HepG2 (cell line): Measurements from ENCODE around the gene CBY1. TPM values are rescaled to one million over a fixed set of nuclear protein-coding genes. Genes with fewer than 3 reads are reported as not detected.

Experiments
- ADNP ChIP-seq: sonication (generic); formaldehyde crosslinking; IDR thresholded peaks from 2 replicates; pipeline ENCODE4 v1.4.0; 2020; ENCODE audit warnings: missing genetic modification reagents
- KDM3A ChIP-seq: IDR thresholded peaks from 2 replicates; pipeline ENCODE4 v1.6.1; 2018; ENCODE audit warnings: low read depth, missing compliant biosample characterization
- MBNL3 ChIP-seq: fragments of 250-450 bp; sonication (Bioruptor Pico); conservative IDR thresholded peaks from 2 replicates; pipeline ENCODE4 v1.8.0; 2022; ENCODE audit warnings: mild to moderate bottlenecking, inconsistent platforms
- RCOR2 ChIP-seq: IDR thresholded peaks from 2 replicates; pipeline ENCODE4 v1.6.1; 2016; ENCODE audit warnings: missing biosample characterization, missing genetic modification reagents
- SAFB2 ChIP-seq: sonication (generic); formaldehyde crosslinking; IDR thresholded peaks from 2 replicates; pipeline ENCODE4 v1.5.1; 2020; ENCODE audit warnings: missing genetic modification reagents, low read depth, mild to moderate bottlenecking, borderline replicate concordance
- SNAI1 ChIP-seq: sonication (generic); formaldehyde crosslinking; IDR thresholded peaks from 2 replicates; pipeline ENCODE4 v1.5.0; 2020; ENCODE audit warnings: mild to moderate bottlenecking, missing genetic modification reagents, borderline replicate concordance
- SP1 ChIP-seq, 2 experiments: fragments of 450-650 bp in 1 of 2; sonication (generic) in 1 of 2; formaldehyde crosslinking in 1 of 2; IDR thresholded peaks; 2 replicates each; pipeline versions ENCODE4 v1.4.0 to v1.6.1; 2016 to 2020; ENCODE audit warnings: missing genetic modification reagents in 1 of 2
- ZBTB46 ChIP-seq: sonication (generic); formaldehyde crosslinking; IDR thresholded peaks from 2 replicates; pipeline ENCODE4 v1.4.0; 2020; ENCODE audit warnings: mild to moderate bottlenecking, missing genetic modification reagents, borderline replicate concordance
- ZNF207 ChIP-seq: fragments of 450-650 bp; IDR thresholded peaks from 2 replicates; pipeline ENCODE4 v1.6.1; 2016; ENCODE audit warnings: antibody characterized with exemption, borderline replicate concordance
- ZNF33A ChIP-seq: sonication (generic); formaldehyde crosslinking; IDR thresholded peaks from 2 replicates; pipeline ENCODE4 v1.5.1; 2020; ENCODE audit warnings: missing genetic modification reagents, mild to moderate bottlenecking, moderate library complexity, borderline replicate concordance
- ZNF343 ChIP-seq: sonication (generic); formaldehyde crosslinking; IDR thresholded peaks from 2 replicates; pipeline ENCODE4 v1.4.0; 2020; ENCODE audit warnings: mild to moderate bottlenecking, missing genetic modification reagents
- ZNF446 ChIP-seq: sonication (generic); formaldehyde crosslinking; IDR thresholded peaks from 2 replicates; pipeline ENCODE4 v1.5.0; 2020; ENCODE audit warnings: mild to moderate bottlenecking, missing genetic modification reagents
- ZNF460 ChIP-seq: sonication (generic); formaldehyde crosslinking; IDR thresholded peaks from 2 replicates; pipeline ENCODE4 v1.5.1; 2020; ENCODE audit warnings: missing genetic modification reagents, mild to moderate bottlenecking, borderline replicate concordance
- ZNF558 ChIP-seq: sonication (generic); formaldehyde crosslinking; IDR thresholded peaks from 2 replicates; pipeline ENCODE4 v1.9.0; 2022; ENCODE audit warnings: mild to moderate bottlenecking, missing genetic modification reagents, borderline replicate concordance
- polyA plus RNA-seq, 8 experiments: library from polyadenylated mRNA; depleted of rRNA in 3 of 8; stranded (reverse) in 7 of 8; unstranded in 1 of 8; fragments of >200 nt; fragmentation: Illumina TruSeq in 4 of 8; extraction: Trizol in 4 of 8; gene quantifications; 2 replicates each; pipeline versions ENCODE4 v1.2.1 to v1.2.3, GENCODE V29; 2011 to 2016; ENCODE audit warnings: low read depth in 4 of 8, missing spikeins in 1 of 8, mixed read lengths in 1 of 8; ENCODE audit not compliant: insufficient read depth in 1 of 8
- total RNA-seq, 5 experiments: library from RNA; depleted of rRNA; stranded (reverse); fragments of >200 nt; fragmentation: Illumina TruSeq; extraction: Trizol; gene quantifications; 2 replicates each; pipeline ENCODE4 v1.2.3, GENCODE V29; 2016; ENCODE audit warnings: low read depth in 1 of 5
- TF ChIP-seq, protein P1 (sequence below): IDR thresholded peaks from 2 replicates; pipeline ENCODE4 v1.6.1; 2018; ENCODE audit warnings: missing genetic modification reagents, mild to moderate bottlenecking, missing compliant biosample characterization
- TF ChIP-seq, protein P2 (sequence below): IDR thresholded peaks from 2 replicates; pipeline ENCODE4 v1.6.1; 2016; ENCODE audit warnings: low read depth, missing genetic modification reagents, missing compliant biosample characterization
- TF ChIP-seq, protein P3 (sequence below): sonication (generic); formaldehyde crosslinking; IDR thresholded peaks from 2 replicates; pipeline ENCODE4 v1.4.0; 2020; ENCODE audit warnings: missing genetic modification reagents
- TF ChIP-seq, protein P4 (sequence below): sonication (generic); formaldehyde crosslinking; IDR thresholded peaks from 2 replicates; pipeline ENCODE4 v1.5.0; 2020; ENCODE audit warnings: missing genetic modification reagents, mild to moderate bottlenecking, borderline replicate concordance

Gene CBY1
- total and polyA plus RNA-seq, 2 of the 13 experiments (the other 11 are each of a cell fraction or from before 2014, with no cell fraction given), result 19.7 to 20.3 TPM

DNA sequence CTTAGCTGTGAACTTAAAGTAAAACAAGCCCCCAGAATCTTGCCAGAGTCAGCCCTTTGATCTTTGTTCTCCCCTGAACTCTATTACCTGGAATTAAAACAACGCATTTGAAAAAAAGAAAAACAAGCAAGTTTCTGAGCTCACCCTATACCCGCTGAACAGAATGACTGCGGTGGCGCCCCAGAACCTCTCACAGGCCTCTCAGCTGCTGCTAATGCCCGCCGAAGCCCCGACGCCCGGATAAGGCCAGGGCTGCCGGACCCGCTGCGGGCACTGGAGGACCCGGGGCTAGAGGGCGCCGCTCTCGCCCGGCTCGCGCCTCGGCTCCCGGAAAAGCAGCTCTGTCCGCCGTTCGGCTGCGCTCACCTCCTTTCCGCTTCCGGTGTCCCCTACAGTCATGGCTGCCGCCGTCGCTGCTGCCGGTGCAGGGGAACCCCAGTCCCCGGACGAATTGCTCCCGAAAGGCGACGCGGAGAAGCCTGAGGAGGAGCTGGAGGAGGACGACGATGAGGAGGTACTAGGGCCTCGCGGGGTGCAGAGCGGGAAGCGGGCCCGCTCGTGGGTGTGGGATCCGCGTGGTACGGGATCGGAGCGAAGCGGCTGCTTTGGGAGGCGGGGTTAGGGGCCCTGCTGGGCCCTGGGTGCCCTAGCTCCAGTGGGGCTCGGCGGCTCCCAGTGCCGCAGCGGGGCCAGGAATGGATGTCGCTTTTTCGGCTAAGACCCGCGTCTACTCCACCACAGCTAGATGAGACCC, 25.3 kb downstream of the CBY1 start, which contains the start of gene TOMM22 (continued):
- TF ChIP-seq ZNF558 (CRISPR knock-in tag), result peak; percentile 97; the same call in 1 of the 2 replicates
- no peak; the same call in 1 of the 2 replicates for TF ChIP-seq ZNF460
- 0 out of 2 replicates have a peak, but pooled peaks have one; percentile 61 for TF ChIP-seq SAFB2 (CRISPR knock-in tag)
- no peak for TF ChIP-seq SP1 (IDR thresholded peaks at IDR 0.05)
- TF ChIP-seq SP1 (CRISPR knock-in tag; IDR thresholded peaks at IDR 0.05), result peak; percentile 58
- TF ChIP-seq, protein P1, sequence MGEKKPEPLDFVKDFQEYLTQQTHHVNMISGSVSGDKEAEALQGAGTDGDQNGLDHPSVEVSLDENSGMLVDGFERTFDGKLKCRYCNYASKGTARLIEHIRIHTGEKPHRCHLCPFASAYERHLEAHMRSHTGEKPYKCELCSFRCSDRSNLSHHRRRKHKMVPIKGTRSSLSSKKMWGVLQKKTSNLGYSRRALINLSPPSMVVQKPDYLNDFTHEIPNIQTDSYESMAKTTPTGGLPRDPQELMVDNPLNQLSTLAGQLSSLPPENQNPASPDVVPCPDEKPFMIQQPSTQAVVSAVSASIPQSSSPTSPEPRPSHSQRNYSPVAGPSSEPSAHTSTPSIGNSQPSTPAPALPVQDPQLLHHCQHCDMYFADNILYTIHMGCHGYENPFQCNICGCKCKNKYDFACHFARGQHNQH (CRISPR knock-in tag), result peak; percentile 95; the same call in 1 of the 2 replicates
- TF ChIP-seq, protein P2, sequence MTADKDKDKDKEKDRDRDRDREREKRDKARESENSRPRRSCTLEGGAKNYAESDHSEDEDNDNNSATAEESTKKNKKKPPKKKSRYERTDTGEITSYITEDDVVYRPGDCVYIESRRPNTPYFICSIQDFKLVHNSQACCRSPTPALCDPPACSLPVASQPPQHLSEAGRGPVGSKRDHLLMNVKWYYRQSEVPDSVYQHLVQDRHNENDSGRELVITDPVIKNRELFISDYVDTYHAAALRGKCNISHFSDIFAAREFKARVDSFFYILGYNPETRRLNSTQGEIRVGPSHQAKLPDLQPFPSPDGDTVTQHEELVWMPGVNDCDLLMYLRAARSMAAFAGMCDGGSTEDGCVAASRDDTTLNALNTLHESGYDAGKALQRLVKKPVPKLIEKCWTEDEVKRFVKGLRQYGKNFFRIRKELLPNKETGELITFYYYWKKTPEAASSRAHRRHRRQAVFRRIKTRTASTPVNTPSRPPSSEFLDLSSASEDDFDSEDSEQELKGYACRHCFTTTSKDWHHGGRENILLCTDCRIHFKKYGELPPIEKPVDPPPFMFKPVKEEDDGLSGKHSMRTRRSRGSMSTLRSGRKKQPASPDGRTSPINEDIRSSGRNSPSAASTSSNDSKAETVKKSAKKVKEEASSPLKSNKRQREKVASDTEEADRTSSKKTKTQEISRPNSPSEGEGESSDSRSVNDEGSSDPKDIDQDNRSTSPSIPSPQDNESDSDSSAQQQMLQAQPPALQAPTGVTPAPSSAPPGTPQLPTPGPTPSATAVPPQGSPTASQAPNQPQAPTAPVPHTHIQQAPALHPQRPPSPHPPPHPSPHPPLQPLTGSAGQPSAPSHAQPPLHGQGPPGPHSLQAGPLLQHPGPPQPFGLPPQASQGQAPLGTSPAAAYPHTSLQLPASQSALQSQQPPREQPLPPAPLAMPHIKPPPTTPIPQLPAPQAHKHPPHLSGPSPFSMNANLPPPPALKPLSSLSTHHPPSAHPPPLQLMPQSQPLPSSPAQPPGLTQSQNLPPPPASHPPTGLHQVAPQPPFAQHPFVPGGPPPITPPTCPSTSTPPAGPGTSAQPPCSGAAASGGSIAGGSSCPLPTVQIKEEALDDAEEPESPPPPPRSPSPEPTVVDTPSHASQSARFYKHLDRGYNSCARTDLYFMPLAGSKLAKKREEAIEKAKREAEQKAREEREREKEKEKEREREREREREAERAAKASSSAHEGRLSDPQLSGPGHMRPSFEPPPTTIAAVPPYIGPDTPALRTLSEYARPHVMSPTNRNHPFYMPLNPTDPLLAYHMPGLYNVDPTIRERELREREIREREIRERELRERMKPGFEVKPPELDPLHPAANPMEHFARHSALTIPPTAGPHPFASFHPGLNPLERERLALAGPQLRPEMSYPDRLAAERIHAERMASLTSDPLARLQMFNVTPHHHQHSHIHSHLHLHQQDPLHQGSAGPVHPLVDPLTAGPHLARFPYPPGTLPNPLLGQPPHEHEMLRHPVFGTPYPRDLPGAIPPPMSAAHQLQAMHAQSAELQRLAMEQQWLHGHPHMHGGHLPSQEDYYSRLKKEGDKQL (CRISPR knock-in tag), result peak; percentile 27; the same call in 1 of the 2 replicates
- no peak for TF ChIP-seq ZBTB46
- no peak for TF ChIP-seq ZNF33A (CRISPR knock-in tag)
- TF ChIP-seq, protein P3, sequence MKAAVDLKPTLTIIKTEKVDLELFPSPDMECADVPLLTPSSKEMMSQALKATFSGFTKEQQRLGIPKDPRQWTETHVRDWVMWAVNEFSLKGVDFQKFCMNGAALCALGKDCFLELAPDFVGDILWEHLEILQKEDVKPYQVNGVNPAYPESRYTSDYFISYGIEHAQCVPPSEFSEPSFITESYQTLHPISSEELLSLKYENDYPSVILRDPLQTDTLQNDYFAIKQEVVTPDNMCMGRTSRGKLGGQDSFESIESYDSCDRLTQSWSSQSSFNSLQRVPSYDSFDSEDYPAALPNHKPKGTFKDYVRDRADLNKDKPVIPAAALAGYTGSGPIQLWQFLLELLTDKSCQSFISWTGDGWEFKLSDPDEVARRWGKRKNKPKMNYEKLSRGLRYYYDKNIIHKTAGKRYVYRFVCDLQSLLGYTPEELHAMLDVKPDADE (CRISPR knock-in tag), result 0 out of 2 replicates have a peak, but pooled peaks have one; percentile 70
- peak; percentile 81 for TF ChIP-seq ZNF446
- TF ChIP-seq ZNF343 (CRISPR knock-in tag), result peak; percentile 90; the same call in 1 of the 2 replicates
- no peak for TF ChIP-seq ZNF207
- TF ChIP-seq, protein P4, sequence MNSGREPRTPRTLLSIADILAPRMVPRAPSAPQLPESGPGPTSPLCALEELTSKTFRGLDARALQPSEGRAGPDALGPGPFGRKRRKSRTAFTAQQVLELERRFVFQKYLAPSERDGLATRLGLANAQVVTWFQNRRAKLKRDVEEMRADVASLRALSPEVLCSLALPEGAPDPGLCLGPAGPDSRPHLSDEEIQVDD (CRISPR knock-in tag), result peak; percentile 81; the same call in 1 of the 2 replicates
- TF ChIP-seq RCOR2 (CRISPR knock-in tag), result peak; percentile 41; the same call in 1 of the 2 replicates
- TF ChIP-seq SNAI1 (CRISPR knock-in tag), result no peak; the same call in 1 of the 2 replicates
- TF ChIP-seq MBNL3 (CRISPR knock-in tag), result no peak
- peak; percentile 89 for TF ChIP-seq KDM3A (CRISPR knock-in tag)
- TF ChIP-seq ADNP (CRISPR knock-in tag), result no peak
